ENCODE results near the gene TBC1D9B.
"Not testable (repeated sequence)": the region's sequence is repeated elsewhere in the genome, so short reads cannot be mapped to it uniquely, and the experiment has no call there.

Gene TBC1D9B

GRCh38 chr5:179836225-179837019, 71.3 kb downstream of the TBC1D9B start:
- DNase-seq = peak; percentile 68

GRCh38 chr5:179834871-179835270, 72.8 kb downstream of the TBC1D9B start:
- not testable (repeated sequence) for DNase-seq

- DNase-seq = no peak
These were observed 73.6 kb downstream of the TBC1D9B start for GRCh38 chr5:179834120-179834519.

GRCh38 chr5:179833709-179834070, 74.0 kb downstream of the TBC1D9B start:
- no peak for DNase-seq

- DNase-seq = no peak
These were observed 74.5 kb downstream of the TBC1D9B start for GRCh38 chr5:179833056-179833708.

GRCh38 chr5:179832039-179832745, 75.5 kb downstream of the TBC1D9B start:
- no peak for DNase-seq

GRCh38 chr5:179830818-179831468, 76.8 kb downstream of the TBC1D9B start:
- DNase-seq = no peak

- DNase-seq = no peak
These were observed 77.8 kb downstream of the TBC1D9B start for GRCh38 chr5:179829732-179830435.

- DNase-seq = no peak
These were observed 78.8 kb downstream of the TBC1D9B start for GRCh38 chr5:179828756-179829421.

GRCh38 chr5:179827680-179828079, 80.0 kb downstream of the TBC1D9B start:
- peak; percentile 59 for DNase-seq

- DNase-seq = no peak
These were observed 82.0 kb downstream of the TBC1D9B start for GRCh38 chr5:179825655-179826182.

- no peak for DNase-seq
These were observed 83.0 kb downstream of the TBC1D9B start for GRCh38 chr5:179824745-179825112.

GRCh38 chr5:179823937-179824744, 83.6 kb downstream of the TBC1D9B start:
- no peak for DNase-seq

GRCh38 chr5:179822444-179822990, 85.2 kb downstream of the TBC1D9B start:
- no peak for DNase-seq

- DNase-seq = no peak
These were observed 85.7 kb downstream of the TBC1D9B start for GRCh38 chr5:179822059-179822432.

GRCh38 chr5:179821298-179822058, 86.2 kb downstream of the TBC1D9B start:
- peak; percentile 80 for DNase-seq

GRCh38 chr5:179820483-179821297, 87.0 kb downstream of the TBC1D9B start, which contains the start of gene SQSTM1:
SQSTM1 (plus strand) TSS chr5:179820905; CDS start chr5:179820937, 32 bp downstream.
- DNase-seq = peak; percentile 83

- no peak for DNase-seq
These were observed 87.6 kb downstream of the TBC1D9B start for GRCh38 chr5:179820127-179820482.

All from stimulated activated CD4-positive, alpha-beta T cell treated with anti-CD3 and anti-CD28 coated beads, Interleukin-4, amount 100 ng/mL, for 1 hour (primary cell).